GM10847 (cell line): ENCODE data around the gene MAPKAPK2.

Experiments
- POLR2A ChIP-seq: IDR thresholded peaks from 2 replicates; pipeline ENCODE4 v1.6.1; 2011; ENCODE audit not compliant: insufficient read length; ENCODE audit errors: extremely low read depth

Gene MAPKAPK2

GRCh38 chr1:206716159-206716869, 31.6 kb downstream of the MAPKAPK2 start:
- TF ChIP-seq POLR2A = no peak

- TF ChIP-seq POLR2A = no peak
Measured at GRCh38 chr1:206716870-206717673, 32.4 kb downstream of the MAPKAPK2 start.

- TF ChIP-seq POLR2A = no peak
Measured at GRCh38 chr1:206717674-206717989, 32.9 kb downstream of the MAPKAPK2 start.

GRCh38 chr1:206719169-206719839, 34.6 kb downstream of the MAPKAPK2 start:
- no peak for TF ChIP-seq POLR2A

GRCh38 chr1:206721454-206721853, 36.7 kb downstream of the MAPKAPK2 start:
- no peak for TF ChIP-seq POLR2A

- TF ChIP-seq POLR2A = no peak
Measured at GRCh38 chr1:206722751-206723461, 38.2 kb downstream of the MAPKAPK2 start.

GRCh38 chr1:206723462-206723804, 38.7 kb downstream of the MAPKAPK2 start:
- TF ChIP-seq POLR2A = no peak

- no peak for TF ChIP-seq POLR2A
Measured at GRCh38 chr1:206723805-206724472, 39.2 kb downstream of the MAPKAPK2 start.

- TF ChIP-seq POLR2A = no peak
Measured at GRCh38 chr1:206725109-206725963, 40.6 kb downstream of the MAPKAPK2 start.

- no peak for TF ChIP-seq POLR2A
Measured at GRCh38 chr1:206727981-206728696, 43.4 kb downstream of the MAPKAPK2 start.

GRCh38 chr1:206728697-206728987, 43.9 kb downstream of the MAPKAPK2 start:
- TF ChIP-seq POLR2A = no peak

- no peak for TF ChIP-seq POLR2A
Measured at GRCh38 chr1:206729050-206729449, 44.3 kb downstream of the MAPKAPK2 start.

GRCh38 chr1:206729507-206729906, 44.8 kb downstream of the MAPKAPK2 start:
- TF ChIP-seq POLR2A = no peak

- no peak for TF ChIP-seq POLR2A
Measured at GRCh38 chr1:206732508-206732907, 47.8 kb downstream of the MAPKAPK2 start.
